GM19025 (cell line): ENCODE measurements around the gene GPX5.

ENCODE experiments used
- ATAC-seq: cut with Tn5 transposase; IDR thresholded peaks from one replicate; pipeline ENCODE4 v1.9.1; 2021; ENCODE audit warnings: mild to moderate bottlenecking, low read depth, moderate library complexity; ENCODE audit not compliant: unreplicated experiment

Gene GPX5

GRCh38 chr6:28553384-28553985 lies 27.8 kb downstream of the GPX5 start:
- no peak for ATAC-seq

GRCh38 chr6:28553986-28554881 lies 28.6 kb downstream of the GPX5 start:
- no peak for ATAC-seq

- no peak for ATAC-seq
Measured at GRCh38 chr6:28555136-28555535, 29.5 kb downstream of the GPX5 start.

- no peak for ATAC-seq
Measured at GRCh38 chr6:28558629-28559028, 32.9 kb downstream of the GPX5 start.

GRCh38 chr6:28563430-28564095 lies 37.9 kb downstream of the GPX5 start:
- no peak for ATAC-seq

- ATAC-seq = no peak
Measured at GRCh38 chr6:28565823-28566526, 40.3 kb downstream of the GPX5 start.

GRCh38 chr6:28566527-28567252 lies 41.0 kb downstream of the GPX5 start:
- no peak for ATAC-seq

- no peak for ATAC-seq
Measured at GRCh38 chr6:28567506-28567905, 41.8 kb downstream of the GPX5 start.

- ATAC-seq = no peak
Measured at GRCh38 chr6:28568515-28569108, 42.9 kb downstream of the GPX5 start.

GRCh38 chr6:28569748-28570147 lies 44.1 kb downstream of the GPX5 start:
- no peak for ATAC-seq

- no peak for ATAC-seq
Measured at GRCh38 chr6:28580475-28580874, 54.8 kb downstream of the GPX5 start.

GRCh38 chr6:28583463-28583862 lies 57.8 kb downstream of the GPX5 start:
- ATAC-seq = no peak
